Measurements from ENCODE around the gene CYP27C1. TPM values are rescaled to one million over a fixed set of nuclear protein-coding genes. Genes with fewer than 3 reads are reported as not detected.

CYP27C1 gene
- total RNA-seq, 1 donor from 2014 or later = not detected

Other genes with a start within 250 kb of the CYP27C1 start
- 58.2 and 60.6 TPM in 2 replicates for gene BIN1, start 113.1 kb downstream of the CYP27C1 start, total RNA-seq
- gene ERCC3, start 73.8 kb upstream of the CYP27C1 start, total RNA-seq = 35.1 and 52.4 TPM in 2 replicates
- gene MAP3K2, start 167.7 kb upstream of the CYP27C1 start, total RNA-seq = 16.9 and 25.2 TPM in 2 replicates
- not detected in 2 replicates for gene PROC, start 198.1 kb upstream of the CYP27C1 start, total RNA-seq

Measured in pulmonary artery endothelial cell (primary cell).